ENCODE data around the gene EDNRA.
"Not testable (repeated sequence)": the region's sequence is repeated elsewhere in the genome, so short reads cannot be mapped to it uniquely, and the experiment has no call there.

The EDNRA gene

DNA sequence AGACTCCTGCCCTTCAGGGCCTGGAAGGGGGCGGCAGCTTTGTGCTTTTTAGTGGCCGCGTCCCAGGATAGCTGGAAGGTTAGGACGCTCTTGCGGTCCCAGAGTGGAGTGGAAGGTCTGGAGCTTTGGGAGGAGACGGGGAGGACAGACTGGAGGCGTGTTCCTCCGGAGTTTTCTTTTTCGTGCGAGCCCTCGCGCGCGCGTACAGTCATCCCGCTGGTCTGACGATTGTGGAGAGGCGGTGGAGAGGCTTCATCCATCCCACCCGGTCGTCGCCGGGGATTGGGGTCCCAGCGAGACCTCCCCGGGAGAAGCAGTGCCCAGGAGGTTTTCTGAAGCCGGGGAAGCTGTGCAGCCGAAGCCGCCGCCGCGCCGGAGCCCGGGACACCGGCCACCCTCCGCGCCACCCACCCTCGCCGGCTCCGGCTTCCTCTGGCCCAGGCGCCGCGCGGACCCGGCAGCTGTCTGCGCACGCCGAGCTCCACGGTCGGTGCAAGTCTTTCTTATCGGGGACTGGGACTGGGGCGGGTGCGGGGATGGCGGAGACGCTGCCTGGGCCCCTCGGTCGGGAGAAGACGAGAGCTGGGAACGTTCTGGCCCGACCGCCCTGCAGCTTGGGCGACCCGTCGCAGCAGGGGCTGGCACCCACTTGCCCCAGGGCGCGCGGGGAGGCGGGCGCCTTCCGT is at the start of gene EDNRA:
EDNRA (plus strand) TSS at position 207 of the 686 bp plus-strand sequence. CDS start 4,585 bp downstream, outside the sequence.
- DNase-seq = no peak

DNA sequence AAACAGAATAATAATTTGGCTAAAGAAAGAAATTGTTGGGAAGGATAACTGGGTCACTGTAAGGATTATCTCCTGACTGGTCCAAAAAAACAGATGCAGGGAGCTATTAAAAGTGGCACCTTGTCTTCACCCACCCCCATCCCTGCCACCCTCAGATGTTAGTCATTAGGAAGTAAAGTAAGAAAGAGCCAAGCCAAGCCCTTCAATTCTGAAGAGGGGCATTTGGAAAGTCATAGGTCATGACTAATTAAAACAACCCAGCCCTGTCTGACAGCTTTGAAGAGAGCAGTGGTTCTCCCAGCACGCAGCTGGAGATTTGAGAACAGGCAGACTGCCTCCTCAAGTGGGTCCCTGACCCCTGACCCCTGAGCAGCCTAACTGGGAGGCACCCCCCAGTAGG is 46.5 kb upstream of the EDNRA start:
- DNase-seq = not testable (repeated sequence)

GRCh38 chr4:147440442-147440841 is 40.5 kb upstream of the EDNRA start:
- DNase-seq = no peak

DNA sequence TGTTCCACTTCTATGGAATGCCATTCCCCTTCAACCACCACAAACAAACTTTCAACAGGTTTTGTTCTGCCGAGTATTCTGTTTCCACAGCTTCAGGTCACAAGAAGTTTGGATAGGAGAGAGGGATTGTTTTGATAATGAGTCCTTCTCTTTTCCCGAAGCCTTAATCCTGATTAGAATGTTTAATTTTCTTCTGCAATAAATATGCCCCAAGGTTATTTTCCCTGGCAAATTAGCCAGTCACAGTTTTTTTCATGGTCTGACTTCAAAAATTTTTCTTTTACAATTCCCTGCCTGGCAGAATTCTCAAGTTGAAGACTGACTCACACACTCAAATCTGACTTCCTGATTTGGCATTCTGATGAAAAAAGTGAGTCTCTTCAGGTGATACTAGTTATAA is 33.1 kb upstream of the EDNRA start:
- no peak for DNase-seq

DNA sequence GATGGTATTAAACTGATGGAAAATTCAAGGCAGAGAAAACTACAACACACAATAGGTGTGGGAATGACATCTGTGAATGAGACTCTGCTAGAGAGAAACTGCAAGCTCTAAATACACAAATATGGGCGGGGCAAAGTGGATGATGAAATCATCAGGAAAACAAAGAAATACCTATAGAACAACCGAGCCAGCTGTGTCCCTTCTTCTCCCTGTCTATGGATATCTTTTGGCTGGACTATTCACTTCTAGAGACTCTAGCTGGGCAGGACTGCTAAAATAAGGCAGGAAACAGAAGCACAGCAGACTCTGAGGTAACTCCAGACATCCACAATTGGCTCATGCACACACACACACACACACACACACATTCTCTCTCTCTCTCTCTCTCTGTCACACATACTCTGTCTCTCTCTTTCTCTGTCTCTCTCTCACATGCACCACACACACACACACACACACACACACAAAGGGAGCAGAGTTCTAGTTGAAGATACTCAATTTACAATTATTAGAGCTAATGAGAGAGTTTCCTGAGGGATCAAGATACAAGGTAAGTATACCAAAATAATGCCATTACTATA is 27.2 kb upstream of the EDNRA start:
- no peak for DNase-seq

DNA sequence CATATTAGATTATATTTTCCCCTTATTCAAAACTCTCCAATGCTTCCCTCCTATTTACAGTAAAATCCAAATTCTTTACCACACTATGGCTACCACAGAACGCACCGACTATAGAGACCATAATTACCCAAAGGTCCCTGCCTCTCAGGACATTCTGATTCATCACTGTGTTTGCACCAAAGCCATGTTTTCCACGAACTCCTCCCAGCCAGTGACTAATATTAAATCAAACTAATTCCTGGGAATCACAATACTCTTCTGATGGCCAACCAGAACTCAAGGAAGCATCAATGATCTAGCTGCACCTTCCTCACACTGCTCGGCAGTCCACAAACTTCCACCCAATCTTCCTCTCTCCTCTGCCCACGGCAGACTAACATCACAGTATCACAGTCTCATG is 24.2 kb upstream of the EDNRA start:
- no peak for DNase-seq

DNA sequence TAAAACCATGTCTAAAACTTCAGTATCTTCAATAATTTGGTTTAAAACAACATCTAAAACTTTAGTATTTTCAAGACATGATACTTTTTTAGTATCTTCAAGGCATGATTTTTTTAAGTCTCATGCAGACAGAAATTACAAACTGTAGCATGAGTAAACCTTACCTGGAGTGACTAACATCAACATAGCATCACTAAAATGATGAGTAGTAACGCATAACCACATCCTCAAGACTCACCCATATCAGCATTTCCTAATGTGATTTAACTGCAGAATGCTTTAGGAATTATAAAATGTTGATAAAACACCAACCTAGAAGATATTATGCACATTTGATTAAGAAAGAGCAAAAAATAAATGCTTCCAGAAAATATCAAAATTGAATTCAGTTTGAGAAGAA is 19.7 kb upstream of the EDNRA start:
- no peak for DNase-seq

- DNase-seq = no peak
These were observed 17.8 kb upstream of the EDNRA start for GRCh38 chr4:147463065-147463464.

- DNase-seq = no peak
These were observed 15.4 kb upstream of the EDNRA start for GRCh38 chr4:147465461-147465860.

GRCh38 chr4:147477439-147477838 is 3.5 kb upstream of the EDNRA start:
- no peak for DNase-seq

DNA sequence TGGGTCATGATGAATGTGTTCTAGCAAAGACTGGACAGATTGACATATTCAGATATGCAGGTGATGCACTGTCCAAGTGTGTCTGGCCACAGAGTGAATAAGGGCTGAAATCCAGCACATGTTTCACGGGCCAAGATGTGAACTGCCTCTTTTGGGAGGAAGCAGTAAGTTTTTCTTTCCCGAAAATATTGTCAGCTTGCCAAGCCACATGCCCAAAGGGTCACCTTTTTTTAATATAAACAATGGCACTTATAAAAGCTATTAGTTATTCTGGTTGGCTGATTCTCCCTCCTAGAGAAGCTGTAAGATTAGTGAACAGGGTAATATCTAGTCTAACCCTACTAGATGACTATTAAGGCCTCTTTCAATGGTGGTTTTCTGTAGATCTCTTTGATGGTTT is 1.5 kb upstream of the EDNRA start:
- DNase-seq = no peak

GRCh38 chr4:147479786-147480185 is 1.1 kb upstream of the EDNRA start:
- DNase-seq = no peak

- DNase-seq = no peak
These were observed 401 bp upstream of the EDNRA start for GRCh38 chr4:147480502-147480890.

DNA sequence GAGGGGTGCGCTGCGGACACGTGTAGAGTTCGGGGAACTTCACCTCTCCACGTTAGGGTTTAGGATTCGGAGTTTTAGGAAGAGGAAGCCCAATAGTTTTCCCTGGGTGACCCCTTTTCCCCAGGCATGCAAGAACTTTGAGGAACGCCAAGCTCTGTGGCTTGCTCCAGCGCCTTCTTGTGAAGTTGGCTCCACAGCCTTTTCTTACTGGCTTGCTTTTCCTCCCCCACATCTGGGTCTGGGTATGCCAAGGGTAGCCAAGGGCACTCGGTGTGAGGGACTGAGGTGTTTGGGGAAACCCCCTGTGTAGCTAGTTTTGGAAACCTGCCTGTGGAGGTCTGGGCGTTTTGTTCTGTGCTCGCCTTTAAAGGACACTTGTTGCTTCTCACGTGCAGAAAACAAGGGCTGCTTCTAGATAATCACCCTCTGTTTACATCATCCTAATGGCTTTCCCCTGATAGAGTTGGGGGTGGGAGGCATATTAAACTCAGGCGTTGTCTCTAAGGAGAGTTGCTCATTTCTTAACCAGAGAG is 746 bp downstream of the EDNRA start:
- DNase-seq = no peak

DNA sequence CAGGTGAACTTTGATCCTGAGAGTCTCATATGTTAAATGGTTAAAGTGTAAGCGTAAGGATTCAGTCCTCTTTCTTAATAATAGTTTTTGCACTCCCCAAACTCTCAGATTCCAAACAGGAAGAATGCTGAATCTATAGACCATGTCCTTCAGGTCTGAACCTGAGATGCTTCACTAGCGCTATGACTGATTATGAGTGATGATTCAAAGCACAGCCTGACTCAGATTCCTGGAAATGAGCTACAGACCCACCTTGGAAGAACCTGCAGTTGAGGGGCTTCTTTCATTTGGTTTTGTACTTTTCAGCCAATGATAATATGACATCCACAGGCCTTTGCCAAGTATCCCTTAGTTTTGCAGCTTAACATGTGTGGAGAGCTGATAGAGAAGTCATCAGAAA is 1.4 kb downstream of the EDNRA start:
- no peak for DNase-seq

DNA sequence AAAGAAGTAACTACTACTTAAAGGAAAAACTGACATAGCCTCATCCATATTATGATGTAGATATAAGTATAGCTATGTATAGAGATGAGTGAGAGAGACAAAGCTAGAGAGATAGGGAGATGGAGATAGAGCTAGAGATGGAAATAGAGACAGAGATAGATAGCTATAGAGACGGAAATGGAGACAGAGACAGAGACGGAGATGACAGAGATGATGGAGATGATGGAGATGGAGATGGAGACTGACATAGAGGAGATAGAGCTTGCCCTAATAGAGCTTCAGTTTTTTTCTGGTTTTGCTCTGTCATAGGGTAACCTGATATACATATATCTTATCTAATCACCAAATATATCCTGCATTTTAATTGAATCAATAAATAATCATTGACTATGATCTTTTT is 4.3 kb downstream of the EDNRA start:
- DNase-seq = no peak

GRCh38 chr4:147487616-147488015 is 6.7 kb downstream of the EDNRA start:
- DNase-seq = no peak

GRCh38 chr4:147488556-147488955 is 7.7 kb downstream of the EDNRA start:
- DNase-seq = no peak

DNA sequence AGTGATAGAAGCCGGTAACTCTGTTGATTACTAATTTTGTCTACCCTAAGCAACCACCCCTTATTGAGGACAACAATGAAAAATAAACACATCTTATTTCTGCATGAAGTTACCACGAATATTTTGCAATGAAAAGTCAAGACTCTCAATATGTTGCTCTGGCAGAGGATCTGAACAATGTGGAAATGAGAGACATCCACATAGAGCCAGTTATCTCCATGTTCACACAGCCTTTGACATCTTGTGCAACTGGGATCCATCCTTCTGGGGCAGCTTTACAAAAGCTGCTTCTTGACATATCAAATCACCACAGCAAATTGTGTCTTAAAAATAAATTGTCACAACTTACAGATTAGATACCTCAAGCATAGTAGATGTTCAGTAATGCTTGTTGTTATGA is 10.2 kb downstream of the EDNRA start:
- no peak for DNase-seq

GRCh38 chr4:147492306-147492705 is 11.4 kb downstream of the EDNRA start:
- DNase-seq = no peak

- DNase-seq = no peak
These were observed 11.9 kb downstream of the EDNRA start for GRCh38 chr4:147492761-147493160.

DNA sequence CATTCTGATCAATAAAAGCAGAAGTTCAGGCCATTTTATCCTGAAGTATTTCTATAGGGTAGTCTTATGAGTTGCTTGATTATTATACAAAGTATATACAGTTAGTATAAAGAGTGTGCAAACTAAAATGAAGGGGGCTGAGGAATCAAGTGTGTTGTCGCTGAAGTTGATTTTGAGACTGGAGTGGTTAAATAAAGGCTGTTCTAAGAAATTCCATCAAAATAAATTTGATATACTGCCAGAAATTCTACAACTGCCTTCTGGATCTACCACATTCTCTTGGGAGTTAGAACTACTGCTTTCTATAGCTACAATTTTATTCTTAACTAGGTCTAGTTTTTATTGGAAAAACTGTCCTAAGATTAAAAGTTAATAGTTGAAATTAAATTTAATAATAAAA is 12.4 kb downstream of the EDNRA start:
- no peak for DNase-seq

DNA sequence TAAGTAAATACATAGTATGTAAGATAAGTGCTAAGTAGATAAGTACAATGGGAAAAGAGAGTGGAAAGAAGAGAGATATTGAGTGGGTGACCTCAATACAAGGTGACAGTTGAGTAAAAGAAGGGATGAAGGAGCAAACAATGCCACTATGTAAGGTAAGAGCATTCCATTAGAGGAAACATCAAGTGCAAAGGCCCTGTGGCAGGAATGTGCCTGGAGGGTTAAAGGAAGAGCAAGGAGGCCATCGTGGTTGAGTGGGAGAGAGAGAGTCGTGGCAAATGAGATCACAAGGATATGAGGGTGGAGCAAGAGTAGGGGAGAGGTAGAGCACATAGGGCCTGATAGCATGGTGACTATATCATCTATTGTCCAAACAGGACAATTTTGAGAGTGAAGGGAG is 13.4 kb downstream of the EDNRA start:
- DNase-seq = no peak

DNA sequence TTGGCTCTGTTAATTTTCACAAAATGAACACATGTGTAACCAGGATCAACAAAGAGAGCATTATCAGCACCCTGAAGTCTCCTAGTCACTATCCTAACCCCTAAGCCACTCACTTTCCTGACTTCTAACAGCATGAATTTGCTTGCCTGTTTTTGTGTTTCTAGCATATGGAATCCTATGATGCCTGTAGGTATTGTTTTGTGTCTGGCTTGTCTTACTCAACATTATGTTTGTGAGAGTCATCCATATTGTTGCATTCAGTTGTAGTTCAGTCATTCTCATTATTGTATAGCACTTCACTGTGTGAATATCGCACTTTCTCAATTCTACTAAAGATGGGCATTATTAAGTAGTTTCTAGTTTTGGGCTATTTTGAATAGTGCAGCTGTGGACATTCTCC is 15.6 kb downstream of the EDNRA start:
- no peak for DNase-seq
